GM20431 (cell line): ENCODE data around the gene CLPTM1.

Experiments used
- in situ Hi-C: fragments of 300-500 bp; cut with MseI, MboI; formaldehyde crosslinking; loops from one replicate; pipeline ENCODE4 v1.15.0; 2020; ENCODE audit warnings: low sequenced_read_pairs; ENCODE audit not compliant: unreplicated experiment

CLPTM1 gene

GRCh38 chr19:44931541-44931940, 23.6 kb upstream of the CLPTM1 start:
- in situ Hi-C loops: no loop called here

DNA sequence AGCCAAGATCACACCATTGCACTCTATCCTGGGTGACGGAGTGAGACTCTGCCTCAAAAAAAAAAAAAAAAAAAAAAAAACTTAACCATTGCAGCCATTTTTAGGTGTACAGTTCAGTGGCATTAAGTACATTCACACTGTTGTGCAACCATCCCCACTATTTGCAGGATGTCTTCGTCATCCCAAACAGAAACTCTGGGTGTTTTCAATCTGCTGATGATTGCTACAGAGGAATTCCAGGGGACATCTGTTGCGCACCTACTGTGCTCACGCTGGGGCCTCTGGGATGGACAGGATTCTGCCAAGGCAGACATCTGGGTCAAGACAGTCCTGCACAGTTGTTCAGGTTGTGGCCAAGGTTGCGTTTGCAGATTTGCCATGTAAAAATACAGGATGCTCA, 15.5 kb upstream of the CLPTM1 start:
- in situ Hi-C loops: no loop called here

DNA sequence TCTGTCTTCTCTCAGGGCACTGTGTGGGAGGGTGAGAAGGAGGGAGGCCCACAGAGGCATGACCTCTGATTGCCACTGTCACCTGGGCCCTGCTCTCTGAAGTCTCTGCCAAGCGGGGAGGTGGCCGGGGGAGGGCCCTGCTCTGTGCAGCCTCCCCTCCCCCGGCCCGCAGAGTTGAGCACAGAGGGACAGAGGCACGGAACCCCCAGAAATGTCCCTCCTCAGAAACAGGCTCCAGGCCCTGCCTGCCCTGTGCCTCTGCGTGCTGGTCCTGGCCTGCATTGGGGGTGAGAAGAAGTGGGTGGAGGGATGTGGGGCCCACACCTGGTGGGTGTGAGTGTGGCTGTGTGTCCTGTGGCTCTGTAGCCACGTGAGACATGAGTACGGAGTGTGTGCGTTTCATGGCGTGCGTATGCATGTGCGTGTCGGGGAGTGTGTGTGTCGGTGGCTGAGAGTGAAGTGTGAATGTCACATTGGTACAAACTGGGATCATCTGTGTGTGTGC, 13.1 kb upstream of the CLPTM1 start, which contains the start of gene APOC4:
APOC4 (plus strand) TSS at position 171 of the 505 bp plus-strand sequence; CDS start at position 212, 41 bp downstream.
- in situ Hi-C loops: no loop called here

GRCh38 chr19:44943801-44944249, 11.4 kb upstream of the CLPTM1 start:
- in situ Hi-C loops: no loop called here

DNA sequence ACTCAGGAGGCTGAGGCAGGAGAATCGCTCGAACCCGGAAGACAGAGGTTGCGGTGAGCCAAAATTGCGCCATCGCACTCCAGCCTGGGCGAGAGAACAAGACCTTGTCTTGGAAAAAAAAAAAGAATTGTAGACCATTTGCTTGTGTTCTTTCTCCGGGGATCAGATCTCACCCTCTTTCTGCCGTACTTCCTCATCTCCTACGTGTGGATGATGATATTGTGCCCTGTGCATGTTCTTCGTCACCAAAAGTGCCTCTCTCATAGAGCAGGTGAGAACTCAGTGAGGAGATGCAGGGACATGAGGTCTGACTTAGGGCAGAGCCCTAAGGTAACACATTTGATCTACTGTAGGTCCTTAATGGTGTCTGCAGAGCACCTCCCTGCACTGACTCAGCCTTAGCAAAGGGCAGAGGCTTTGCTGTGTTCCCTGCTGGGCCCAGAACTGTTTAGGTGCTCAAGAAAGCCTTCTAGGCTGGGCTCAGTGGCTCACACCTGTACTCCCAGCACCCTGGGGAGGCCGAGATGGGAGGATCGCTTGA, 8.1 kb upstream of the CLPTM1 start:
- in situ Hi-C loops: no loop called here

- in situ Hi-C loops: no loop called here
Observed at GRCh38 chr19:44948237-44948636, 6.9 kb upstream of the CLPTM1 start.

DNA sequence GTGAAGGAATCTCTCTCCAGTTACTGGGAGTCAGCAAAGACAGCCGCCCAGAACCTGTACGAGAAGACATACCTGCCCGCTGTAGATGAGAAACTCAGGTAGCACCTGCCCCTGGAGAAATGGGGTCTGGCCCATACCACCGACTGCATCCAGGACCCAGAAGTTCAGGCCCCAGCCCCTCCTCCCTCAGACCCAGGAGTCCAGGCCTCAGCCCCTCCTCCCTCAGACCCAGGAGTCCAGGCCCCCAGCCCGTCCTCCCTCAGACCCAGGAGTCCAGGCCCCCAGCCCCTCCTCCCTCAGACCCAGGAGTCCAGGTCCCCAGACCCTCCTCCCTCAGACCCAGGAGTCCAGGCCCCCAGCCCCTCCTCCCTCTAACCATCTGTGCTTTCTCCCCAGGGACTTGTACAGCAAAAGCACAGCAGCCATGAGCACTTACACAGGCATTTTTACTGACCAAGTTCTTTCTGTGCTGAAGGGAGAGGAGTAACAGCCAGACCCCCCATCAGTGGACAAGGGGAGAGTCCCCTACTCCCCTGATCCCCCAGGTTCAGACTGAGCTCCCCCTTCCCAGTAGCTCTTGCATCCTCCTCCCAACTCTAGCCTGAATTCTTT, 6.3 kb upstream of the CLPTM1 start:
- in situ Hi-C loops: no loop called here

DNA sequence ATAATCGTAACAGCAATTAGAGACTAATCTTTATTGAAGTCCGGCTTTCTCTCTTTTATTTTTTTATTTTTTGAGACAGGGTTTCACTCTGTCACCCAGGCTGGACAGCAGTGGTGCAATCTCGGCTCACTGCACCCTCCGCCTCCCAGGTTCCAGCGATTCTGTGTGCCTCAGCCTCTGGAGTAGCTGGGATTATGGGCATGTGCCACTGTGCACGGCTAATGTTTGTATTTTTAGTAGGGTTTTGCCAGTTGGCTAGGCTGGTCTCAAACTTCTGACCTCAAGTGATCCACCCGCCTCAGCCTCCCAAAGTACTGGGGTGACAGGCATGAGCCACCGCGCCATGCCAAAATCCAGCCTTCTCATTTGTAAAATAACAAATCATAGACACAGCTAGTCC, 5.6 kb upstream of the CLPTM1 start:
- in situ Hi-C loops: no loop called here

DNA sequence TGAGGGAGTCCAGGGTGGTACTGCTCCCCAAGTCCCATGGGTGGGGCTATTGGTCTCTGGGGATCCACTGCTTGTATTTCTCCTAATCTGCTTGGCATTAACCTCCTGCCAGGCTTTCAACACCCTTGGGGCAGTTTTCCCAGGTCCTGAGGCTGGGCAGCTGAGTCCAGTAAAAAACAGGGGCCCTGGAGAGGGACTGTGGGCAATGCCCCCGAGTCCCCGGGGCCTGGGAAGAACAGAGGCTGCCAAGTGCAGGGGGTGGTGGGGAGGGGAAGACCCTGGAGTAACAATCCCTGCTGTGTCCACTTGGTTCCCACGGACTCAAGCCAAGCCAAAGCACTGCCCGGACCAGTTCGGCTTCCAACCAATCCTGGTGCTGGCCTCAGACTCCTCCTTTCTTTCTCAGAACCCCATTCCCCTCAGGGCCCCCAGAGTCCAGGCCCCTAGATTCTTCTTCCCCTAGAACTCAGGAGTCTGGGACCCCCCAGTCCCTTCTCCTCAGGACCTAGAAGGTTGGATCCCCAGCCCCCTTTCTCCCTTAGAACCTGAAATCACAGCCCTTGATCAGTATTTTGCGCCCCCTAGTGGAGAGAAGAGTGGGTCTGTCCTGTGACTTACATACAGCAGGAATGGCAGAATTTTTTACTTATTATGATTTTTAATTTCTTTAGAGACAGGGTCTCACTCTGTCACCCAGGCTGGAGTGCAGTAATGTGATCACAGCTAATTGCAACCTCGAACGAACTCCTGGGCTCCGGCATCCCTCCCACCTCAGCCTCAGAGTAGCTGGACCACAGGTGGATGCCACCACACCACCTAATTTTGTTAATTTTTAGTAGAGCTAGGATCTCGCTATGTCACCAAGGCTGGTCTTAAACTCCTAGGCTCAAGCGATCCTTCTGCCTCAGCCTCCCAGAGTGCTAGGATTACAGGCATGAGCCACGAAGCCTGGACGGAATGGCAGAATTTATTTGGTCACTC, 3.7 kb upstream of the CLPTM1 start:
- in situ Hi-C loops: loop anchor here (10.0 kb wide), 1 partner anchor 47 kb away; the partner anchor contains the start of gene APOE

DNA sequence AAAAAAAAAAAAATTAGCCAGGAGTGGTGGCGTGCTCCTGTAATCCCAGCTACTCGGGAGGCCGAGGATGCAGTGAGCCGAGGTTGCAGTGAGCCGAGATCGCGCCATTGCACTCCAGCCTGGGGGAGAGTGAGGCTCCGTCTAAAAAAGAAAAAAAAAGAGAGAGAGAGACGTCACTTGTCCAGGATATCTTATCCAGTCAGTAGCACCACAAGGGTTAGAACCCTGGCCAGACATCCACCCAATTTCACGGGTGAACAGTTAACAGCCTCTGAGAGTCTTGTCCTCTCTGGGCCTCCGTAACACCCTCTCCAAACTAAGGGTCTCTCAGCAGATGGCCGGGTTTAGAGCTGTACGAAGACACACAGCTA, 917 bp upstream of the CLPTM1 start:
- in situ Hi-C loops: loop anchor here (10.0 kb wide), 1 partner anchor 49 kb away; the partner anchor contains the start of gene APOE

GRCh38 chr19:44955505-44956439, 592 bp downstream of the CLPTM1 start:
- in situ Hi-C loops: loop anchor here (10.0 kb wide), 1 partner anchor 51 kb away; the partner anchor contains the start of gene APOE

DNA sequence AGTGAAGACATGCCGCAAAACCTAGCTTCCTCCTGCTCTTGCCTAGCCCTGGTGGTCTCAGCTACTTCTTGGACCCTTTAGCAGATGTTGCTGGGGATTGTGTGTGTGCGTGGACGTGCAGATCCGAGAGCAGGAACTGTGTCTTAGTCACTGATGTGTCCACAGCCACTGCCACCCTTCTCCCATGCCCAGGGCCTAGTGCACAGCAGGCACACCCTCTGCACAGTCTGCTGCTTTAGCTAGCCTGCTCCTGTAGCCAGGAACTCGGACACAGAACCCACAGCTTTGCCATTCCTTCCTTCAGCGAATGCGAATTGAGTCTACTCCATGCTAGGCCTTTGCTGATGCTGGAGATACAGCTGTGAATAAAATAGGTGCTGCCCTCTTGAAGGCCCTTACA, 2.3 kb downstream of the CLPTM1 start:
- in situ Hi-C loops: loop anchor here (10.0 kb wide), 1 partner anchor 53 kb away; the partner anchor contains the start of gene APOE

- in situ Hi-C loops: loop anchor here (10.0 kb wide), 1 partner anchor 53 kb away; the partner anchor contains the start of gene APOE
Observed at GRCh38 chr19:44958090-44958489, 2.9 kb downstream of the CLPTM1 start.

GRCh38 chr19:44959691-44960090, 4.5 kb downstream of the CLPTM1 start:
- in situ Hi-C loops: loop anchor here (10.0 kb wide), 1 partner anchor 55 kb away; the partner anchor contains the start of gene APOE

- in situ Hi-C loops: no loop called here
Observed at GRCh38 chr19:44960906-44961728, 5.9 kb downstream of the CLPTM1 start.

- in situ Hi-C loops: no loop called here
Observed at GRCh38 chr19:44961821-44962220, 6.6 kb downstream of the CLPTM1 start.

- in situ Hi-C loops: no loop called here
Observed at GRCh38 chr19:44968118-44968517, 12.9 kb downstream of the CLPTM1 start.

DNA sequence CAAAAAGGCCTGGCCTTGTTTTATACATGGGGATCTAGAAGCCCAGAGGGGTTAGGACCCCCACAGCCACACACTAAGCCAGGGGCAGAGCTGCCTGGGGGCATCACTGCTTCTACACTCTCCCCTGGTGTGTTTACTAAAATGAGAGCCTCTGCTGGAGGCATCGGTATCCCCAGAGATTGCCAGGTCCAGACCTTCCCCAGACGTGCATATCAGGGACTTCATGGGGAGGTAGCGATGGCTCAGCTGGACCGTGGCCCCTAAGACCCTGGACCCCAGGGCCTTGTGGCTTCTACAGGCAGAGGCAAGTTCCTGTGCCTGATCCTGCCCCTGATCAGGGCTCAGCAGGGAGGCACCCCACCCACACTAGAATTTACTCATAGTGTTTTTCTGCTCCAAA, 13.5 kb downstream of the CLPTM1 start:
- in situ Hi-C loops: no loop called here
